GM19351 (cell line): Measurements from ENCODE around the gene CYS1.

ENCODE experiments used
- ATAC-seq: cut with Tn5 transposase; IDR thresholded peaks from one replicate; pipeline ENCODE4 v1.9.1; 2021; ENCODE audit warnings: mild to moderate bottlenecking, moderate library complexity; ENCODE audit not compliant: unreplicated experiment

The CYS1 gene

GRCh38 chr2:10052216-10052615, 28.0 kb downstream of the CYS1 start:
- ATAC-seq: no peak

GRCh38 chr2:10048501-10049171, 31.6 kb downstream of the CYS1 start:
- ATAC-seq: no peak

GRCh38 chr2:10047616-10048500, 32.4 kb downstream of the CYS1 start:
- ATAC-seq: no peak

- ATAC-seq: no peak
Measured at GRCh38 chr2:10046931-10047330, 33.3 kb downstream of the CYS1 start.

GRCh38 chr2:10045561-10046355, 34.5 kb downstream of the CYS1 start:
- ATAC-seq: no peak

GRCh38 chr2:10043906-10044601, 36.2 kb downstream of the CYS1 start:
- peak; percentile 51 for ATAC-seq

GRCh38 chr2:10043256-10043905, 36.8 kb downstream of the CYS1 start, which contains the start of gene KLF11:
Gene KLF11 (plus strand): TSS chr2:10043550. CDS start chr2:10043717, 167 bp downstream.
- peak; percentile 78 for ATAC-seq

- ATAC-seq: no peak
Measured at GRCh38 chr2:10042301-10043161, 37.7 kb downstream of the CYS1 start.

GRCh38 chr2:10041711-10042110, 38.5 kb downstream of the CYS1 start:
- no peak for ATAC-seq

GRCh38 chr2:10039658-10040410, 40.4 kb downstream of the CYS1 start:
- ATAC-seq: no peak

GRCh38 chr2:10038716-10039115, 41.5 kb downstream of the CYS1 start:
- no peak for ATAC-seq

GRCh38 chr2:10038123-10038522, 42.1 kb downstream of the CYS1 start:
- no peak for ATAC-seq

- ATAC-seq: no peak
Measured at GRCh38 chr2:10036095-10036884, 43.9 kb downstream of the CYS1 start.

GRCh38 chr2:10035633-10036032, 44.6 kb downstream of the CYS1 start:
- no peak for ATAC-seq

- no peak for ATAC-seq
Measured at GRCh38 chr2:10035053-10035422, 45.2 kb downstream of the CYS1 start.

- ATAC-seq: no peak
Measured at GRCh38 chr2:10034333-10035052, 45.7 kb downstream of the CYS1 start.
